PC-9 (cell line): Measurements from ENCODE around the gene RUNX3.

Experiments
- EZH2 ChIP-seq: fragments of 200-600 bp; sonication (generic); IDR thresholded peaks from 2 replicates; pipeline ENCODE4 v1.8.0; 2017; ENCODE audit warnings: antibody characterized with exemption, low read depth
- TF ChIP-seq, protein P1 (sequence below): fragments of 200-600 bp; sonication (generic); conservative IDR thresholded peaks from 2 replicates; pipeline ENCODE4 v1.6.1; 2017; ENCODE audit warnings: mixed run types, antibody characterized with exemption, mild to moderate bottlenecking, moderate library complexity

DNA sequence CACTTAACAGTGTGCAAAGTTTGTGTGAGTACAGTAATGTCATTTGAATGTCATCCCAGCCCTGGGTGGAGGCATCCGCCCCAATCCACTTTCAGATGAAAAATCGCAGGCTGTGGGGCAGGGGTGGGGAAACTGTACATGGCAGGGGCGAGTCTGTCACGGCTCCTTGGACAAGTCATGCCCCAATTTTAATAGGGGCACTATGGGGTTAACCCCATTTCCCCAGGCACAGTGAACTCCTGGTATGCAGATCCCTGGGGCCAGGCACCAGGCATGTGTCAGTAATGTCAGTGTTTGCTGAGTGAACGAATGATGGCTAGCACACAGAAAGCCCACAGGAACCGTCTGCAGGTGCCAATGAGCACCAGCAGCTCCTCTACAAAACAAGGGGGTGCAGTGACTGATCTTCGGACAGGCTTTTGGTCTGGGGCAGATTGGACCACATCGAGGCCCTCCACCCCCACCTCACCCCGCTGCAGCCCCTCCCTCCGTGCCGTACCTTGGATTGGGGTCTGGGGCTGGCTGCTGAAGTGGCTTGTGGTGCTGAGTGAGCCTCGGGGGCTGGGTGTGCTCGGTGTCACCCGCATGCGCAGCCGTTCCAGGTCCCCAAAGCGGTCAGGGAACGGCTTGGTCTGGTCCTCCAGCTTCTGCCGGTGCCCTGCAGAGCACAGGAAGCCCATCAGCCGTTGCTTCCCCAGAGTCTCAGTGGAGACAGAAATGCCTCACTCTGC is 23.2 kb downstream of the RUNX3 start:
- TF ChIP-seq, protein P1, sequence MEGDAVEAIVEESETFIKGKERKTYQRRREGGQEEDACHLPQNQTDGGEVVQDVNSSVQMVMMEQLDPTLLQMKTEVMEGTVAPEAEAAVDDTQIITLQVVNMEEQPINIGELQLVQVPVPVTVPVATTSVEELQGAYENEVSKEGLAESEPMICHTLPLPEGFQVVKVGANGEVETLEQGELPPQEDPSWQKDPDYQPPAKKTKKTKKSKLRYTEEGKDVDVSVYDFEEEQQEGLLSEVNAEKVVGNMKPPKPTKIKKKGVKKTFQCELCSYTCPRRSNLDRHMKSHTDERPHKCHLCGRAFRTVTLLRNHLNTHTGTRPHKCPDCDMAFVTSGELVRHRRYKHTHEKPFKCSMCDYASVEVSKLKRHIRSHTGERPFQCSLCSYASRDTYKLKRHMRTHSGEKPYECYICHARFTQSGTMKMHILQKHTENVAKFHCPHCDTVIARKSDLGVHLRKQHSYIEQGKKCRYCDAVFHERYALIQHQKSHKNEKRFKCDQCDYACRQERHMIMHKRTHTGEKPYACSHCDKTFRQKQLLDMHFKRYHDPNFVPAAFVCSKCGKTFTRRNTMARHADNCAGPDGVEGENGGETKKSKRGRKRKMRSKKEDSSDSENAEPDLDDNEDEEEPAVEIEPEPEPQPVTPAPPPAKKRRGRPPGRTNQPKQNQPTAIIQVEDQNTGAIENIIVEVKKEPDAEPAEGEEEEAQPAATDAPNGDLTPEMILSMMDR = no peak
- TF ChIP-seq EZH2 = no peak
